Psoas muscle (tissue), 8 donors: ENCODE measurements around the gene PPP1R16B. TPM values are rescaled to one million over a fixed set of nuclear protein-coding genes. Genes with fewer than 3 reads are reported as not detected.

ENCODE experiments used
- ATAC-seq, 4 donors: fragments of 200-7000 bp; cut with Tn5 transposase; one replicate each; pipeline ENCODE4 v1.9.1; 2020; ENCODE audit warnings: moderate library complexity in 3 of 4, mild to moderate bottlenecking in 2 of 4
- DNase-seq, 2 donors: peaks; one replicate each; pipeline ENCODE4 v3.0.0-alpha.2; 2020
- H3K27ac ChIP-seq: fragments of 200-600 bp; one replicate; pipeline ENCODE4 v1.8.0; 2022
- H3K27me3 ChIP-seq, 3 donors: fragments of 200-600 bp in 1 of 3; one replicate each; pipeline versions ENCODE4 v1.6.1 to v1.8.0; 2013 to 2022; ENCODE audit warnings: low read length in 2 of 3, mild to moderate bottlenecking in 2 of 3, moderate library complexity in 1 of 3; ENCODE audit not compliant: insufficient read depth in 3 of 3
- H3K36me3 ChIP-seq, 2 donors: fragments of 200-600 bp in 1 of 2; one replicate each; pipeline versions ENCODE4 v1.6.1 to v1.8.0; 2013 to 2022; ENCODE audit warnings: low read depth in 1 of 2, mild to moderate bottlenecking in 1 of 2, moderate library complexity in 1 of 2; ENCODE audit not compliant: insufficient read depth in 1 of 2
- H3K4me1 ChIP-seq: fragments of 200-600 bp; one replicate; pipeline ENCODE4 v1.8.0; 2022
- H3K4me3 ChIP-seq: fragments of 200-600 bp; one replicate; pipeline ENCODE4 v1.8.0; 2022; ENCODE audit warnings: mild to moderate bottlenecking
- H3K9me3 ChIP-seq: fragments of 200-600 bp; one replicate; pipeline ENCODE4 v1.8.0; 2022
- CTCF ChIP-seq: fragments of 200-600 bp; IDR thresholded peaks from one replicate; pipeline ENCODE4 v1.8.0; 2022; ENCODE audit warnings: antibody characterized with exemption
- whole genome bisulfite sequencing, 3 donors: extraction: QIAGEN DNeasy Blood & Tissue Kit; methylation state at CpG; one replicate each; pipeline versions ENCODE4 v1.1.6 to v1.1.7; 2013; 5-methylcytosine and 5-hydroxymethylcytosine counted together
- intact Hi-C, 2 donors: fragments of 100-400 bp; cut with DNase I; formaldehyde crosslinking; loops; one replicate each; pipeline versions ENCODE4 v1.11.0 to v1.14.2; 2022
- polyA plus RNA-seq, 3 donors: library from polyadenylated mRNA; stranded (reverse); fragments of 200-250 nt; gene quantifications; one replicate each; pipeline ENCODE4 v1.2.3, GENCODE V29; 2013
- total RNA-seq, 4 donors: library from RNA; stranded (reverse); fragmentation: NEBNext Ultra II Directional in 2 of 4; extraction: Animal tissue kit (Norgen Biotek cat#: 25700) in 2 of 4; gene quantifications; one replicate each; pipeline versions ENCODE4 v1.2.1 to v1.2.4, GENCODE V29; 2021 to 2023
- donor health status: healthy with polysubstance abuse.
- donor health status: DM: no; HTN: no; CAD: no; lungs with moderate emphysema.
- donor health status: Bipolar disorder and iron deficiency.
- donor health status: healthy.
- donor health status: DM: yes; HTN: yes; CAD: no.
- donor health status: DM: no; HTN: no; CAD: no.
- donor health status: DM: no; HTN: no; CAD: no.
- donor health status: DM: yes; HTN: yes; CAD: no.

Gene PPP1R16B
- total and polyA plus RNA-seq, 7 donors, result 1.6 to 5.2 (median 4.1) TPM

DNA sequence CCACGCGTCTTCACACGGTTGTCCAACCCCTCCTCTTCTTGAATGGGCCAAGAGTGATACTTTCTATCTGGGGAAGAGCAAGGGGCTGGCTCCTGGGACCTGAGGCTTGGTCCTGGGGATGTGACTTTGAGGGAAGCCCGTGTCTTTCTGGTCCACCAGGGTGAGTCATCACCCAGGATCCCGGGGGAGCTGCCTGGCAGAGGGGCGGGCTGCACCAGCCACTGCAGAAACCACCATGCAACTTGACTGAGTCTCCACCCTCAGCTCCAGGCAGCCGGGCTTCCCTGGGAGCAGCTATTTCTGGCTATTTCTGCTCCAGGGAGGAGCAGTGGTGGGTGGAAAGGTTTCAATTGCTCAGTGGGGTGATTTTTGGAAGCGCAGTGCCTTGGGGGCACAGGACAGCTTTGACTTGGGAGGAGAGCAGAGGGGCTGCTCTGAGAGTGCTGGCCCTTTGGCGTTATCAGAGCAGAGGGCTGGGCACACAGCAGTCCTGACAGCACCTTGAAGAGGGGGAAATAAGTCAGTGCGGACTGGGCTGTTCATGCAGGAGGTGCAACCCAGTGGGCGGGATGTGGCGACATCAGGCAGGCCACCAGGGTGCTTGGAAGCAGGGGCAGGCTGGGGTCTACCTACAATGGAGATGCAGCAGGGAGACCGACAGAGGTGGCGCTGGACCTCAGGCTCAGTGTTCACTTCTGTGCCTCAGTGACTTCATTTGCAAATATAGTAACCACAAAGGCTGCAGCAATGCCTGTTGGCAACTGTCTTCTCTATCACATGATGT lies 75.6 kb downstream of the PPP1R16B start:
- H3K27ac ChIP-seq, result no peak overlapping the region
- peaks cover 0 to 25% (median 7%) of the 10 kb centered on the region in 3 donors for H3K27me3 ChIP-seq
- WGBS, 3 donors, result 58 to 59% (median 58%) methylated on average over 14 of the region's 14 CpGs
- H3K36me3 ChIP-seq, result no peaks in the 10 kb centered on the region
- intact Hi-C loops, result loop anchor here in 1 of 2 donors (10.0 kb wide), 1 partner anchor 236 kb away; no protein-coding TSS in a partner anchor
- DNase-seq, result no peak
- no peaks in the 10 kb centered on the region for H3K4me1 ChIP-seq
- ATAC-seq, result no peak
- no peak for TF ChIP-seq CTCF
- no peaks in the 10 kb centered on the region for H3K9me3 ChIP-seq
- no peak overlapping the region for H3K4me3 ChIP-seq

GRCh38 chr20:38881806-38882440 lies 76.4 kb downstream of the PPP1R16B start:
- no peaks in the 10 kb centered on the region for H3K36me3 ChIP-seq
- no peak for TF ChIP-seq CTCF
- H3K27me3 ChIP-seq, result peaks cover 0 to 25% (median 7%) of the 10 kb centered on the region in 3 donors
- no peak overlapping the region for H3K4me3 ChIP-seq
- DNase-seq, result no peak
- no peaks in the 10 kb centered on the region for H3K4me1 ChIP-seq
- WGBS, 3 donors, result 91 to 97% (median 93%) methylated on average over 4 of the region's 4 CpGs
- ATAC-seq, result no peak
- intact Hi-C loops, result loop anchor here in 1 of 2 donors (10.0 kb wide), 1 partner anchor 237 kb away; no protein-coding TSS in a partner anchor
- H3K9me3 ChIP-seq, result no peaks in the 10 kb centered on the region
- H3K27ac ChIP-seq, result no peak overlapping the region

DNA sequence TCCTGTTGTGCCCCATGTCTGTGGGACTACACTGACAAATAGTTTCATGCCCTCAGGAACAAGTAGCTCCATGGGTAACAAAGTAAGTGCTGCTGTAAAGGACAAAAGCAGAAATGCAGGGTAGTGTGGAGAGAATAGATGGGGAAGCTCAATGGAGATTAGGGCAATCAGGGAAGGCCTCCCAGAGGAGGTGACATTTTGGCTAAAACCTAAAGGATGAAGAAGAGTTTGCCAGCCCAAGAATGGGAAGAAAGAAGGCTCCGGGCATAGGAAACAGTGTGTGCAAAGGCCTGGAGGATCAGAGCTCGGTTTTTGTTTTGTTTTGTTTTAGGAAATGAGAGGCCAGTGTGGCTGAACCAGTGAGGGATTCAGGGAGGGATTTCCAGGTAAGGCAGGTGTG lies 77.1 kb downstream of the PPP1R16B start:
- Histone ChIP-seq H3K9me3 (no peaks in the 10 kb centered on the region), H3K36me3 (no peaks in the 10 kb centered on the region), H3K27me3 (peaks cover 0 to 25% (median 7%) of the 10 kb centered on the region in 3 donors), H3K4me1 (no peaks in the 10 kb centered on the region), H3K4me3 (no peak overlapping the region), H3K27ac (no peak overlapping the region)
- no peak for TF ChIP-seq CTCF
- 69 to 74% (median 72%) methylated on average over 2 of the region's 2 CpGs for whole genome bisulfite sequencing, 3 donors
- no peak for ATAC-seq
- no peak for DNase-seq
- intact Hi-C loops, result loop anchor here in 1 of 2 donors (10.0 kb wide), 1 partner anchor 238 kb away; no protein-coding TSS in a partner anchor

DNA sequence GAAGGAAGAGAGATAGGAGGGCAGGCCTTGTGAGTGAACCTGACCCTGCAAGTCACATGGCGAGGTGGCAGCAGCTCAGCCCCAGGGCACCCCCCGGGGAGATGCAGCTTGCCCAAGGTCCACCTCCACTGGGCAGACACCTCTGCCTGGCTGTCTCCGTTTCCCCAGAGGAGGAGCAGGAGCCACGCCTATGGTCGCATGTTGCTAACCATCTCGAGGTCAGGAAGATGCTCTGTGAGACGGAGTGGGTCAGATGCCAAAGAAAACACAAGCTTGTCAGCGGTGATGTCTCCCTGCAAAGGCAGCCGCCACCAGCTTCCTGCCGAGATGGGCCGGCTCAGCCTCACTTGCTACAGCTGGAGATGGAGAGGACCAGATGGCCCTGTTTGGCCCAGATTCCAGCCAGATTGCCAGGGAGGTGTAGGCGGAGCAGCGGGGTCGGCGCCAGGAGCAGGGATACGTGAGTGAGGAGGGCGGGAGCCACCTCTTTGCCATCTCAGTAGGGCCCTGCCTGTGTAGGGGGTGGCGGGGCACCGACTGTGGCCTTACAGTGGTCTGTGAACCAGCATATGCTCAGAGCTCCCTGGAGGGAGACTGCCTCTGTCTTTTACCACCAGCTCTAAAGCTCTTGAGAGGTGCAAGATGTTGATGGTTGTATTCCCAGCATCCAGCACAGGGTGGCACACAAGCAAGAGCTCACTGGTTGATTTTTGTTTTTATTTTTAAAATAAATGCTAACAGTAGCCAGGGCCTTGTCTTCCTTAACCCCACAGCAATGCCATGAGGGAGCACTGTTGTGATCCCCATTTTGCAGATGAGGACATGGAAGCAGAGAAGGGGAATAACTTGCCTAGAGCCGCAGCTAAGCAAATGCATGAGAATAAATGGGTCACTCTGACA lies 77.8 kb downstream of the PPP1R16B start:
- intact Hi-C loops, result loop anchor here in 1 of 2 donors (10.0 kb wide), 1 partner anchor 239 kb away; no protein-coding TSS in a partner anchor
- TF ChIP-seq CTCF, result no peak
- Histone ChIP-seq H3K36me3 (no peaks in the 10 kb centered on the region), H3K4me1 (no peaks in the 10 kb centered on the region), H3K9me3 (no peaks in the 10 kb centered on the region), H3K27me3 (peaks cover 0 to 23% (median 4%) of the 10 kb centered on the region in 3 donors), H3K4me3 (no peak overlapping the region), H3K27ac (no peak overlapping the region)
- DNase-seq (no peak), ATAC-seq (no peak)
- WGBS, 3 donors, result 25 to 32% (median 25%) methylated on average over 20 of the region's 20 CpGs
